Panc1 (cell line): ENCODE measurements around the gene PMS1. TPM values are rescaled to one million over a fixed set of nuclear protein-coding genes. Genes with fewer than 3 reads are reported as not detected.

ENCODE experiments used
- ATAC-seq: fragments of 200-7000 bp; cut with Tn5 transposase; 2 replicates; pipeline ENCODE4 v1.9.1; 2020; ENCODE audit warnings: mild to moderate bottlenecking, moderate library complexity
- BruUV-seq: library from RNA; stranded (reverse); fragments of 400-500 nt; replicated peaks from 2 replicates; lab custom pipeline; 2021; lab: Mats Ljungman, UMichigan
- CTCF ChIA-PET: fragments of 300-600 bp; sonication (Branson Sonifier 250); formaldehyde crosslinking; loops from one replicate; lab custom pipeline; 2022; ENCODE audit warnings: antibody characterized with exemption; lab: Charles Lee
- POLR2A ChIA-PET: fragments of 300-600 bp; sonication (Branson Sonifier 250); formaldehyde crosslinking; loops from one replicate; lab custom pipeline; 2022; ENCODE audit warnings: antibody characterized with exemption; lab: Charles Lee
- DNase-seq: peaks from one replicate; pipeline ENCODE4 v3.0.0-alpha.2; 2010; ENCODE audit warnings: low read depth, low spot score
- H3K27ac ChIP-seq: 2 replicates; pipeline ENCODE4 v1.5.1; 2011; ENCODE audit warnings: mild to moderate bottlenecking, low read length, inconsistent platforms
- H3K27me3 ChIP-seq: fragments of 200-500 bp; sonication (Bioruptor generic); 2 replicates; pipeline ENCODE4 v1.6.0; 2014; ENCODE audit warnings: low read length, inconsistent platforms; ENCODE audit not compliant: control insufficient read depth, insufficient read depth
- H3K36me3 ChIP-seq: fragments of 200-500 bp; sonication (Bioruptor generic); 2 replicates; pipeline ENCODE4 v1.5.1; 2014; ENCODE audit warnings: inconsistent platforms, mild to moderate bottlenecking, low read length, moderate library complexity; ENCODE audit not compliant: control insufficient read depth, insufficient read depth
- H3K4me1 ChIP-seq: 2 replicates; pipeline ENCODE4 v1.5.1; 2011; ENCODE audit warnings: inconsistent platforms, mild to moderate bottlenecking, low read length, moderate library complexity; ENCODE audit not compliant: control insufficient read depth, insufficient read depth
- H3K4me3 ChIP-seq, 2 experiments: 2 replicates each; pipeline ENCODE4 v1.5.1; 2011 to 2012; ENCODE audit warnings: low read depth in 2 of 2, low read length in 2 of 2, mild to moderate bottlenecking in 2 of 2, inconsistent platforms in 1 of 2, moderate library complexity in 1 of 2
- H3K9me3 ChIP-seq: fragments of 200-500 bp; sonication (Bioruptor generic); 2 replicates; pipeline ENCODE4 v1.5.1; 2014; ENCODE audit warnings: low read depth, mild to moderate bottlenecking, inconsistent platforms, low read length, moderate library complexity; ENCODE audit not compliant: control insufficient read depth, insufficient read depth
- POLR2AphosphoS5 ChIP-seq: IDR thresholded peaks from 2 replicates; pipeline ENCODE4 v1.6.1; 2012; ENCODE audit warnings: mild to moderate bottlenecking, low read depth, low read length, moderate library complexity
- SIN3A ChIP-seq: IDR thresholded peaks from 2 replicates; pipeline ENCODE4 v1.6.1; 2012; ENCODE audit warnings: low read depth, mild to moderate bottlenecking, low read length, moderate library complexity, borderline replicate concordance; ENCODE audit not compliant: insufficient read depth
- TCF7L2 ChIP-seq: IDR thresholded peaks from 2 replicates; pipeline ENCODE4 v1.6.1; 2011; ENCODE audit warnings: mild to moderate bottlenecking, low read depth, low read length, inconsistent platforms
- in situ Hi-C: cut with HindIII; loops from 2 replicates; pipeline ENCODE4 v1.10.0; 2016; ENCODE audit warnings: low sequenced_read_pairs, low pct_unique_long_range_greater_than_20kb
- intact Hi-C: fragments of 100-400 bp; cut with micrococcal nuclease; formaldehyde crosslinking; loops from one replicate; pipeline ENCODE4 v1.10.0; 2022; ENCODE audit not compliant: unreplicated experiment
- total RNA-seq: library from RNA; stranded (reverse); gene quantifications from one replicate; pipeline ENCODE4 v1.2.1, GENCODE V29; 2021; ENCODE audit not compliant: unreplicated experiment
- TF ChIP-seq, protein P1 (sequence below): fragments of 450-650 bp; IDR thresholded peaks from 2 replicates; pipeline ENCODE4 v1.5.1; 2017; ENCODE audit warnings: mild to moderate bottlenecking
- TF ChIP-seq, protein P2 (sequence below), 2 experiments: IDR thresholded peaks; 2 replicates each; pipeline ENCODE4 v1.6.1; 2011 to 2012; ENCODE audit warnings: low read depth in 2 of 2, control low read depth in 1 of 2, low read length in 1 of 2, mild to moderate bottlenecking in 1 of 2, moderate library complexity in 1 of 2; ENCODE audit not compliant: insufficient read depth in 1 of 2

Gene PMS1
- total RNA-seq, 1 experiment from 2014 or later: 47.0 TPM

DNA sequence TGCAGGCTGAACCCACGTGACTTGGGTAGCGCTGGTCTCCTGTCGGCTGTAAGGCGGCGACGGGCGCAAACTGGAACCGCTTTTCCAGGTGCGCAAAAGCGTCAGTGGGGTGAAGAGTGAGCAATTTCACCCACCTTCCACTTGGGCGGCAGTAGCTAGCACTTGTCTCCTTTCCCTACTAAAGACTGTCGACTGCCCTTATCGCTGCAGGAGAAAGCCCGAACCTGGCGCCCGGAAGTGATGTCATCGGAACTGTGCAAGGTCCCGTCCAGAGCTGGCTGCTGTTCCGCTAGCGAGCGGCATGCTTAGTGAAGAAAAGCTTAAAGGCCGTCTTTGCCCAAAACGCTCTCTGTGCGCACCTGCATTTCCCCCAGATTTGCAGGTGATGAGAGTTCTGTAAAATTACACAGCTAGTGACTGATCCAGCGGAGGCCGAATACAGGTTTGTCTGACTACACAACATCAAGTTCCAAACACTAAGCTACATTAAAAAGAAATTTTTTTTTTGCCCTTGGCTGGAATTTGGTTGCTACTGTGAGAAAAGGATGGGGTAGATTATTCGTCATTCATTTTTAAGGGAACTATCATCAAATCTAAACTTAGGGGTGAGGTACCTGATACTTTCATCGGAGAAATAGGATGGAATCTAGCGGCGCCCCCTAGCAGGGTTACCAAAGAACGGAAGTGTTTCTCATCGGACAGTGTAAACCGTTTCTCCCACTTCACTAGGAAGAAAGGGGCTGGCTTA, 21.5 kb upstream of the PMS1 start, which contains the start of gene OSGEPL1:
Gene OSGEPL1 (minus strand): TSS at position 242 of the 748 bp plus-strand sequence. CDS start 1,152 bp downstream, outside the sequence.
- Histone ChIP-seq H3K4me3 (peak within 1 kb of the TSS; percentile 82 to 90), H3K4me1 (peaks cover 11% of the 10 kb centered on the region; the same call in 1 of the 2 replicates), H3K9me3 (no peaks in the 10 kb centered on the region), H3K27ac (peak within 1 kb of the TSS; percentile 99), H3K36me3 (peaks cover 2% of the 10 kb centered on the region; the same call in 1 of the 2 replicates), H3K27me3 (no peaks in the 10 kb centered on the region)
- ChIA-PET CTCF (interaction anchor here (0.6 to 1.3 kb wide), 7 partner anchors 11 to 102 kb away, joined by 3 to 6 read pairs (median 5); partner anchors contain the start of gene ANKAR), POLR2A (interaction anchor here (0.6 kb wide), 1 partner anchor 1485 kb away, joined by 10 read pairs; no protein-coding TSS in a partner anchor)
- in situ Hi-C loops (no loop called here), intact Hi-C loops (loop anchor here (5.0 kb wide), 1 partner anchor 100 kb away; the partner anchor contains the start of gene ASNSD1)
- peak; percentile 88 for DNase-seq
- peak; percentile 99 for ATAC-seq
- BruUV-seq: no TSS peak
- TF ChIP-seq, protein P1, sequence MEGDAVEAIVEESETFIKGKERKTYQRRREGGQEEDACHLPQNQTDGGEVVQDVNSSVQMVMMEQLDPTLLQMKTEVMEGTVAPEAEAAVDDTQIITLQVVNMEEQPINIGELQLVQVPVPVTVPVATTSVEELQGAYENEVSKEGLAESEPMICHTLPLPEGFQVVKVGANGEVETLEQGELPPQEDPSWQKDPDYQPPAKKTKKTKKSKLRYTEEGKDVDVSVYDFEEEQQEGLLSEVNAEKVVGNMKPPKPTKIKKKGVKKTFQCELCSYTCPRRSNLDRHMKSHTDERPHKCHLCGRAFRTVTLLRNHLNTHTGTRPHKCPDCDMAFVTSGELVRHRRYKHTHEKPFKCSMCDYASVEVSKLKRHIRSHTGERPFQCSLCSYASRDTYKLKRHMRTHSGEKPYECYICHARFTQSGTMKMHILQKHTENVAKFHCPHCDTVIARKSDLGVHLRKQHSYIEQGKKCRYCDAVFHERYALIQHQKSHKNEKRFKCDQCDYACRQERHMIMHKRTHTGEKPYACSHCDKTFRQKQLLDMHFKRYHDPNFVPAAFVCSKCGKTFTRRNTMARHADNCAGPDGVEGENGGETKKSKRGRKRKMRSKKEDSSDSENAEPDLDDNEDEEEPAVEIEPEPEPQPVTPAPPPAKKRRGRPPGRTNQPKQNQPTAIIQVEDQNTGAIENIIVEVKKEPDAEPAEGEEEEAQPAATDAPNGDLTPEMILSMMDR: peak; percentile 73
- TF ChIP-seq, protein P2, sequence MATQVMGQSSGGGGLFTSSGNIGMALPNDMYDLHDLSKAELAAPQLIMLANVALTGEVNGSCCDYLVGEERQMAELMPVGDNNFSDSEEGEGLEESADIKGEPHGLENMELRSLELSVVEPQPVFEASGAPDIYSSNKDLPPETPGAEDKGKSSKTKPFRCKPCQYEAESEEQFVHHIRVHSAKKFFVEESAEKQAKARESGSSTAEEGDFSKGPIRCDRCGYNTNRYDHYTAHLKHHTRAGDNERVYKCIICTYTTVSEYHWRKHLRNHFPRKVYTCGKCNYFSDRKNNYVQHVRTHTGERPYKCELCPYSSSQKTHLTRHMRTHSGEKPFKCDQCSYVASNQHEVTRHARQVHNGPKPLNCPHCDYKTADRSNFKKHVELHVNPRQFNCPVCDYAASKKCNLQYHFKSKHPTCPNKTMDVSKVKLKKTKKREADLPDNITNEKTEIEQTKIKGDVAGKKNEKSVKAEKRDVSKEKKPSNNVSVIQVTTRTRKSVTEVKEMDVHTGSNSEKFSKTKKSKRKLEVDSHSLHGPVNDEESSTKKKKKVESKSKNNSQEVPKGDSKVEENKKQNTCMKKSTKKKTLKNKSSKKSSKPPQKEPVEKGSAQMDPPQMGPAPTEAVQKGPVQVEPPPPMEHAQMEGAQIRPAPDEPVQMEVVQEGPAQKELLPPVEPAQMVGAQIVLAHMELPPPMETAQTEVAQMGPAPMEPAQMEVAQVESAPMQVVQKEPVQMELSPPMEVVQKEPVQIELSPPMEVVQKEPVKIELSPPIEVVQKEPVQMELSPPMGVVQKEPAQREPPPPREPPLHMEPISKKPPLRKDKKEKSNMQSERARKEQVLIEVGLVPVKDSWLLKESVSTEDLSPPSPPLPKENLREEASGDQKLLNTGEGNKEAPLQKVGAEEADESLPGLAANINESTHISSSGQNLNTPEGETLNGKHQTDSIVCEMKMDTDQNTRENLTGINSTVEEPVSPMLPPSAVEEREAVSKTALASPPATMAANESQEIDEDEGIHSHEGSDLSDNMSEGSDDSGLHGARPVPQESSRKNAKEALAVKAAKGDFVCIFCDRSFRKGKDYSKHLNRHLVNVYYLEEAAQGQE (IDR thresholded peaks at IDR 0.05; ENCODE audit: insufficient read depth in 1 of 2, low read depth in 2 of 2, low read length in 1 of 2): peak in 1 of 2 experiments; percentile 38; a peak in 1 of 4 replicates
- TF ChIP-seq TCF7L2: peak; percentile 36; the same call in 1 of the 2 replicates
- TF ChIP-seq POLR2AphosphoS5: peak; percentile 78
- peak; percentile 42; the same call in 1 of the 2 replicates for TF ChIP-seq SIN3A

DNA sequence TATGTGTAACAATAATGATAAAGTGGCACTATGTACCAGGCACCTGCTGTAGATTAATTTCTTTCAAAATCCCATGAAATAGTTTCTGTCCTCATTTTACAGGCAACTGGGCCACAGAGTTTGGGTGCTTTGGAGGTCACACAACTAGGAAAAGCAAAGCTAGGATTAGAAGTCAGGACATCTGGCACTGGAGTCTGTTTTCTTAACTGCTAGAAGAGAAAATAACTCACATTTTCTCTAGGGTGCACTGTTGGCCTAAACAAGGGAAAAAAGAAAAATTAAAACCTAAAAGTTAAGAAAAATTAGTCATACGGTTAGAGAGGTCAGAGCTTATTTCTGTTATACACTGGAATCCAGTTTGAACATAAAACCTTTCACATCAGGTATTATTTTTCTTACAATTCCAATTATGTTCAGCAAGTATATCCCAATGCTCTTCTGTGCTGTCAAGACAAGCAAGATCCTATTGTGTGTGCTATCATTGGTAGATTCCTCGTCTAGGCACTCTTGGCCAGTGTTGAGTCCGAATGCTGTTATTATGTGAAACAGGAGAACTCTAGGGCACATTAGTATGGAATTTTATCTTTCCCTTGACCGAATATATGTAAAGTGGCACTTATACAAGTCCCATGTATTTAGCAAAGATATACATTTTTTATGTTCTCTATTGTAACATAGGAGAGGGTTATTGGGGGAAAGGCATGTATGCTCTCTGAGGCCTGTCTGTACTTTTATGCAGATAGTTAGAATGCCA, 20.2 kb upstream of the PMS1 start:
- Histone ChIP-seq H3K36me3 (peaks cover 2% of the 10 kb centered on the region; the same call in 1 of the 2 replicates), H3K27ac (peak overlapping the region; percentile 99), H3K27me3 (no peaks in the 10 kb centered on the region), H3K4me1 (peaks cover 11% of the 10 kb centered on the region; the same call in 1 of the 2 replicates), H3K4me3 (no peak overlapping the region; a peak in 2 of 4 replicates), H3K9me3 (no peaks in the 10 kb centered on the region)
- no peak for DNase-seq
- CTCF ChIA-PET: interaction anchor here (0.7 kb wide), 1 partner anchor 103 kb away, joined by 3 read pairs; no protein-coding TSS in a partner anchor
- BruUV-seq: no TSS peak
- TF ChIP-seq, protein P2 (IDR thresholded peaks at IDR 0.05; ENCODE audit: insufficient read depth in 1 of 2, low read depth in 2 of 2, low read length in 1 of 2): no peak
- TF ChIP-seq POLR2AphosphoS5: no peak
- no peak for TF ChIP-seq SIN3A
- TF ChIP-seq, protein P1: no peak
- TF ChIP-seq TCF7L2: no peak
- ATAC-seq: no peak
- in situ Hi-C loops: no loop called here
- intact Hi-C loops: loop anchor here (5.0 kb wide), 1 partner anchor 102 kb away; the partner anchor contains the start of gene ASNSD1
- POLR2A ChIA-PET: no interaction called here
